ENCODE measurements around the gene ATP8A2.
"Not testable (repeated sequence)": the region's sequence is repeated elsewhere in the genome, so short reads cannot be mapped to it uniquely, and the experiment has no call there.

- TF ChIP-seq CTCF, POLR2A, POLR2AphosphoS5 (IDR thresholded peaks at IDR 0.05): not testable (repeated sequence)
Observed at GRCh38 chr13:25572171-25572570, 200.4 kb downstream of the ATP8A2 start.
